Measurements from ENCODE around the gene FAM53C.

GRCh38 chr5:138354926-138355378 lies 16.9 kb downstream of the FAM53C start:
- TF ChIP-seq CTCF (conservative IDR thresholded peaks at IDR 0.05; ENCODE audit: low read length) (peak; percentile 55), EZH2phosphoT487 (IDR thresholded peaks at IDR 0.05; ENCODE audit: borderline replicate concordance) (no peak)
